HL-60 (cell line): ENCODE data around the gene IFNA5.

Experiments used
- CTCF ChIP-seq: IDR thresholded peaks from one replicate; pipeline ENCODE4 v1.5.1; 2011; ENCODE audit warnings: low read length, control low read depth, inconsistent platforms; ENCODE audit not compliant: insufficient read depth
- SPI1 ChIP-seq: IDR thresholded peaks from 2 replicates; pipeline ENCODE4 v1.6.1; 2012; ENCODE audit warnings: low read depth, mild to moderate bottlenecking, borderline replicate concordance

- TF ChIP-seq SPI1 (no peak), CTCF (no peak)
These were observed 9.1 kb downstream of the IFNA5 start for GRCh38 chr9:21295992-21296391.
